ENCODE results near the gene ADAM11. TPM values are rescaled to one million over a fixed set of nuclear protein-coding genes. Genes with fewer than 3 reads are reported as not detected.

The ADAM11 gene
- total and polyA plus RNA-seq, 11 donors, result 1.8 to 24.6 (median 11.2) TPM

- no peak overlapping the region for H3K4me3 ChIP-seq
- H3K36me3 ChIP-seq, result peaks cover 0 to 26% (median 8%) of the 10 kb centered on the region in 9 donors
- peak in 1 of 5 donors; percentile 37 for DNase-seq
- no peak for TF ChIP-seq POLR2A (IDR thresholded peaks at IDR 0.05)
- TF ChIP-seq, protein P1, sequence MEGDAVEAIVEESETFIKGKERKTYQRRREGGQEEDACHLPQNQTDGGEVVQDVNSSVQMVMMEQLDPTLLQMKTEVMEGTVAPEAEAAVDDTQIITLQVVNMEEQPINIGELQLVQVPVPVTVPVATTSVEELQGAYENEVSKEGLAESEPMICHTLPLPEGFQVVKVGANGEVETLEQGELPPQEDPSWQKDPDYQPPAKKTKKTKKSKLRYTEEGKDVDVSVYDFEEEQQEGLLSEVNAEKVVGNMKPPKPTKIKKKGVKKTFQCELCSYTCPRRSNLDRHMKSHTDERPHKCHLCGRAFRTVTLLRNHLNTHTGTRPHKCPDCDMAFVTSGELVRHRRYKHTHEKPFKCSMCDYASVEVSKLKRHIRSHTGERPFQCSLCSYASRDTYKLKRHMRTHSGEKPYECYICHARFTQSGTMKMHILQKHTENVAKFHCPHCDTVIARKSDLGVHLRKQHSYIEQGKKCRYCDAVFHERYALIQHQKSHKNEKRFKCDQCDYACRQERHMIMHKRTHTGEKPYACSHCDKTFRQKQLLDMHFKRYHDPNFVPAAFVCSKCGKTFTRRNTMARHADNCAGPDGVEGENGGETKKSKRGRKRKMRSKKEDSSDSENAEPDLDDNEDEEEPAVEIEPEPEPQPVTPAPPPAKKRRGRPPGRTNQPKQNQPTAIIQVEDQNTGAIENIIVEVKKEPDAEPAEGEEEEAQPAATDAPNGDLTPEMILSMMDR (IDR thresholded peaks at IDR 0.05), result peak in 7 of 12 donors; percentile 16 to 46 (median 33)
- H3K27ac ChIP-seq, result no peak overlapping the region
- H3K9me3 ChIP-seq, result no peaks in the 10 kb centered on the region
- no peaks in the 10 kb centered on the region for H3K27me3 ChIP-seq
- no peaks in the 10 kb centered on the region for H3K4me1 ChIP-seq
- 67 to 72% (median 68%) methylated on average over 5 of the region's 5 CpGs for WGBS, 4 donors
- intact Hi-C loops (cut with DNase I), result no loop called here
- ATAC-seq, result peak; percentile 58 to 81 (median 65)
Measured at GRCh38 chr17:44733753-44734152, 25.0 kb upstream of the ADAM11 start.

DNA sequence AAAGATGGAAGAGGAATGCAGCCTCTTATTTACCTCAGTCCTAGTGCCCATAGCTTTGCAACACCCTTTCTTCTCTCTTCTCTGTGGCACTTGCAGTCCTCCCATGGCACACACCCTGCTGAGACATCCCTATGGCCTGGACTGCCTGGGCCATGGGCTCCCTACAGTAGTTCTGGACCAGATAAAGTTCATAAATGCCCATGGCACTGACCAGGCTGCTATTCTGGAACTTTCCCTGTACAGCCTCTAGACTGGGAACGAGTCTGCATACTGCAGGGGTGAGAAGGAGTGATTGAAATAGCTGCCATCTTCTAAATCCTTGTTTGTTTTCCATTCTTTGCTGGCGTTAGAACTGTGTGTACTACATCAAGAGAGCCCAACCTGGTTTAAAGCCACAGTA is 24.5 kb upstream of the ADAM11 start:
- intact Hi-C loops (cut with DNase I), result no loop called here
- H3K9me3 ChIP-seq, result no peaks in the 10 kb centered on the region

DNA sequence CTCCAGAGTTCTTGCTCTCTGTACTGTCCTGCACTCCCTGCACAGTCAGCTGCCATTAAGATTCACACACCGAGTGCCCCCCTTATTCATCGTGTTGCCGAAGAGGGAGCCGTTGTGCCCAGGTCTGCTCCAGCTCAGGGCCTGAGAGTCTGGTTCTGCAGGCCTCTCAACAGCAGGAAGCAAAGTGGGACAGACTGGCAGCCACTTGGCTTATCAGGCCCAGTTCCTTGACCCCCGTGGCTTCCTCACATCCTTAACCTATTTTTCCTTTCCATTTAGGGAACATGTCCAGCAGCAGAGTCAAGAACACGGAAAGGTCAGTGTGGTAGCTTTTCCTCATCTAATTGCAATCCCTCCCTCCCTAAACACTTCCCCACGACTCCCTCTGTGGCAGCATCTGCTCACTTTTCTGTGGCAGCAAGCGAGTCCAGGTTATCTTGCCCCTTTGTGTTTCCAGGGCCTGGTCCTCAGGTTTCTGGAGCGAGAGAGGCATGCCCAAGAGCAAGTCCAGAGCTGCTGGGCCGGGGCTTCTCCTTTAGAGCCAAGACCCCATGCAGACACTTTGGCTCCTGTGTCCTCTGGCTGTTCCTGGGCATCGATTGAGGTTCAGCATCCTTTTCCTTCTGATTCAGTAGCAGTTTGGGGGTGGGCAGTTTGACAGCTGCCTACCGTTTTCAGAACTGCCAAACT is 22.1 kb upstream of the ADAM11 start:
- no peak overlapping the region for H3K4me3 ChIP-seq

More for the DNA sequence above, 24.5 kb upstream of the ADAM11 start:
- Histone ChIP-seq H3K27ac (no peak overlapping the region), H3K4me3 (no peak overlapping the region), H3K36me3 (peaks cover 0 to 26% (median 8%) of the 10 kb centered on the region in 9 donors), H3K27me3 (no peaks in the 10 kb centered on the region), H3K4me1 (no peaks in the 10 kb centered on the region)
- WGBS, 4 donors, result 57 to 82% (median 74%) methylated on average over 2 of the region's 2 CpGs
- TF ChIP-seq, protein P1 (IDR thresholded peaks at IDR 0.05), result no peak
- no peak for TF ChIP-seq POLR2A (IDR thresholded peaks at IDR 0.05)
- ATAC-seq, result peak in 3 of 4 donors; percentile 18 to 63 (median 23)
- DNase-seq, result no peak

GRCh38 chr17:44738214-44738906 is 20.4 kb upstream of the ADAM11 start:
- ATAC-seq (no peak), DNase-seq (no peak)
- 80 to 92% (median 88%) methylated on average over 1 to 3 of the region's 3 CpGs for WGBS, 4 donors
- Histone ChIP-seq H3K4me1 (no peaks in the 10 kb centered on the region), H3K9me3 (no peaks in the 10 kb centered on the region), H3K27ac (no peak overlapping the region), H3K27me3 (no peaks in the 10 kb centered on the region), H3K4me3 (no peak overlapping the region), H3K36me3 (peaks cover 0 to 23% (median 5%) of the 10 kb centered on the region in 9 donors)
- intact Hi-C loops (cut with DNase I), result no loop called here
- TF ChIP-seq POLR2A (IDR thresholded peaks at IDR 0.05), result no peak
- TF ChIP-seq, protein P1 (IDR thresholded peaks at IDR 0.05), result no peak

More for the DNA sequence above, 22.1 kb upstream of the ADAM11 start:
- DNase-seq, result no peak
- ATAC-seq, result no peak
- H3K36me3 ChIP-seq, result peaks cover 0 to 22% (median 5%) of the 10 kb centered on the region in 9 donors
- WGBS, 4 donors, result 66 to 81% (median 76%) methylated on average over 8 to 12 of the region's 12 CpGs
- H3K27me3 ChIP-seq, result no peaks in the 10 kb centered on the region
- no peak overlapping the region for H3K27ac ChIP-seq
- TF ChIP-seq, protein P1 (IDR thresholded peaks at IDR 0.05), result no peak
- no peak for TF ChIP-seq POLR2A (IDR thresholded peaks at IDR 0.05)
- no peaks in the 10 kb centered on the region for H3K9me3 ChIP-seq
- intact Hi-C loops (cut with DNase I), result no loop called here
- no peaks in the 10 kb centered on the region for H3K4me1 ChIP-seq

All from heart left ventricle (tissue), 16 donors.